Measurements from ENCODE around the gene WDR45. TPM values are rescaled to one million over a fixed set of nuclear protein-coding genes. Genes with fewer than 3 reads are reported as not detected.

The WDR45 gene
- total and polyA plus RNA-seq, 2 of the 13 experiments (the other 11 are each of a cell fraction or from before 2014, with no cell fraction given): 16.4 to 65.5 TPM

DNA sequence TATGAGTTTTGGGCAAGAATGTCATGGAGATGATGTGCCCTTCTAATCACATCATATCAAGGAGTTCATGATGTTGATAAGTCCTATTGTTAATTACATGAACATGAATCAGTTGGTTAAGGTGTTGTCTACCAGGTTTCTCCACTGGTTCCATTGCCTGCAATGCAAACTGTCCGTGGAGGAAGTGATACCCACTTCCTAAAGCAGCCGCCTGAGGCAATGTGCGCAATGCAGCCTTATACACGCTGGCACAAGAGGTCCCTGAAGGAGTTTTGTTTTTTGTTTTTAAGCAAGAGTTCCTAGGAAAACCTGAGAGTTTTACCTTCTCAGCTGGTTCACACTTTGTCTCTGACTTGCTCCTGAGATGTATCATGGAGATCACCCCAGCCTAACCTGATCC is 49.7 kb upstream of the WDR45 start:
- BruUV-seq (replicated peaks): no TSS peak
- ATAC-seq: no peak
- no peaks in the 10 kb centered on the region for H3K79me2 ChIP-seq (ENCODE audit: insufficient read depth, low read length)
- no peak overlapping the region for H3K4me3 ChIP-seq (replicated peaks in 1 of 3; ENCODE audit: insufficient read depth in 1 of 3, low read depth in 2 of 3, low read length in 3 of 3)
- H3K36me3 ChIP-seq (replicated peaks in 1 of 2; ENCODE audit: control insufficient read depth in 1 of 2, insufficient read depth in 2 of 2, low read length in 2 of 2): no peaks in the 10 kb centered on the region
- no peaks in the 10 kb centered on the region for H3K4me1 ChIP-seq (ENCODE audit: insufficient read depth, low read length)
- ChIA-PET CTCF (ENCODE audit: low intra/inter-chr PET ratio, low total read pairs) (no interaction called here), POLR2A (no interaction called here)
- no peaks in the 10 kb centered on the region for H4K20me1 ChIP-seq (ENCODE audit: insufficient read depth, low read length)
- no peak overlapping the region for H3K4me2 ChIP-seq (ENCODE audit: low read depth, low read length)
- in situ Hi-C loops (cut with HindIII; ENCODE audit: extremely low pct_ligation_motif_present, low pct_unique_long_range_greater_than_20kb) (no loop called here), intact Hi-C loops (cut with micrococcal nuclease; ENCODE audit: unreplicated experiment) (no loop called here)
- WGBS (ENCODE audit: low lambda C conversion rate): no CpG with 5 or more reads among the region's 4 CpGs
- no peak overlapping the region for H3K27ac ChIP-seq (ENCODE audit: extremely low read length, insufficient read depth, low read length)
- no peak for DNase-seq (ENCODE audit: low spot score)
- no peak overlapping the region for H2AFZ ChIP-seq (ENCODE audit: low read length)
- no peaks in the 10 kb centered on the region for H3K27me3 ChIP-seq (ENCODE audit: control insufficient read depth in 1 of 2, insufficient read depth in 2 of 2, low read length in 2 of 2)
- H3K9me3 ChIP-seq (ENCODE audit: low read length): no peaks in the 10 kb centered on the region
- no peak for FAIRE-seq
- TF ChIP-seq JDP2 (CRISPR knock-in tag; IDR thresholded peaks at IDR 0.05; ENCODE audit: borderline replicate concordance) (no peak), HNRNPL (IDR thresholded peaks at IDR 0.05; ENCODE audit: low read depth, low read length) (no peak), GLMP (CRISPR knock-in tag; IDR thresholded peaks at IDR 0.05; ENCODE audit: borderline replicate concordance) (no peak), NONO (IDR thresholded peaks at IDR 0.05) (no peak), NONO (CRISPR knock-in tag; conservative IDR thresholded peaks at IDR 0.05) (no peak), ZNF550 (CRISPR knock-in tag; IDR thresholded peaks at IDR 0.05; ENCODE audit: borderline replicate concordance) (no peak), KDM6A (CRISPR knock-in tag; IDR thresholded peaks at IDR 0.05; ENCODE audit: low read depth) (no peak), ZNF281 (CRISPR knock-in tag; IDR thresholded peaks at IDR 0.05; ENCODE audit: borderline replicate concordance) (no peak), TOE1 (CRISPR knock-in tag; IDR thresholded peaks at IDR 0.05) (no peak), ZNF337 (CRISPR knock-in tag; IDR thresholded peaks at IDR 0.05; ENCODE audit: borderline replicate concordance, low read depth) (no peak), PHF8 (CRISPR knock-in tag; IDR thresholded peaks at IDR 0.05) (no peak), ZNF44 (CRISPR knock-in tag; IDR thresholded peaks at IDR 0.05) (no peak), ZGPAT (CRISPR knock-in tag; IDR thresholded peaks at IDR 0.05) (no peak), PTBP1 (IDR thresholded peaks at IDR 0.05; ENCODE audit: low read depth, low read length, poor library complexity, severe bottlenecking) (no peak), ZNF503 (CRISPR knock-in tag; IDR thresholded peaks at IDR 0.05) (no peak), ZC3H4 (CRISPR knock-in tag; IDR thresholded peaks at IDR 0.05; ENCODE audit: borderline replicate concordance) (no peak), RFX1 (IDR thresholded peaks at IDR 0.05) (no peak)
- H3K9ac ChIP-seq (ENCODE audit: insufficient read depth, low read depth, low read length): no peak overlapping the region
